ENCODE results near the gene ZNF750. TPM values are rescaled to one million over a fixed set of nuclear protein-coding genes. Genes with fewer than 3 reads are reported as not detected.
A peak's percentile ranks its signal among the peaks of the same experiment; 100 is the strongest.

ZNF750 gene
- polyA plus RNA-seq, 3 donors, result not detected

DNA sequence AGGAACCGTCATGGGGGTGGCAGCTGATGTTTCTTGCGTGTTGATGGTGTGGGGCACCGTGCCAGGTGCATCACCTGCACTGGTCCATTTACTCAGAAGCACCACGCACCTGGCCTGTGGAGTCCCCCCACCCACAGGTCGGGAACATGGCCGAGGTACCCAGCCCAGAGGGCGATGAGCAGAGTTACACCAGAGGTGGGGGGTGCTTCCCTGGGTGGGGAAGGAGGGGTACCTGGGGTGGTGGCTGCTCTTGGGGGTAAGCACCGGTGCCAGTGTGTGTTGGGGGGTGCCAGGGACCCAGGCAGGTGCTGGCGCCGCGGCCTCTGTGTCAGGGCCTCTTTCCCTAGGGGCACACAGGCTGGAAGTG, 5.0 kb upstream of the ZNF750 start:
- no peak overlapping the region for H3K4me3 ChIP-seq (replicated peaks in 1 of 3; ENCODE audit: low read depth in 2 of 3, low read length in 3 of 3)
- Mint-ChIP-seq H3K27me3 (ENCODE audit: low read depth in 3 of 3) (peaks cover 0 to 12% (median 5%) of the 10 kb centered on the region in 3 donors), H3K9me3 (peaks cover 0 to 4% (median 0%) of the 10 kb centered on the region in 7 donors), H3K36me3 (peaks cover 11 to 17% of the 10 kb centered on the region in 2 donors), H3K4me3 (no peak overlapping the region), H3K4me1 (peaks cover 12% of the 10 kb centered on the region), H3K27ac (no peak overlapping the region)
- H3K9ac ChIP-seq (ENCODE audit: insufficient read depth, low read length, poor library complexity, severe bottlenecking), result no peak overlapping the region
- intact Hi-C loops (cut with micrococcal nuclease), result no loop called here
- peaks cover 7 to 9% of the 10 kb centered on the region in 2 donors for H3K4me1 ChIP-seq (ENCODE audit: control insufficient read depth in 1 of 2, insufficient read depth in 2 of 2, low read length in 2 of 2)
- H3K36me3 ChIP-seq (replicated peaks in 1 of 2; ENCODE audit: control insufficient read depth in 1 of 2, insufficient read depth in 2 of 2, low read length in 2 of 2), result no peaks in the 10 kb centered on the region
- no peak for DNase-seq
- no peaks in the 10 kb centered on the region for H4K20me1 ChIP-seq (ENCODE audit: insufficient read depth, low read length)
- WGBS (ENCODE audit: insufficient coverage), result 96% methylated on average over 4 of the region's 11 CpGs
- H3K79me2 ChIP-seq (ENCODE audit: insufficient read depth, low read length), result no peaks in the 10 kb centered on the region
- no peak overlapping the region for H3K27ac ChIP-seq (ENCODE audit: low read depth in 1 of 2, low read length in 2 of 2)
- no peak overlapping the region for H3K4me2 ChIP-seq (replicated peaks; ENCODE audit: extremely low read depth, low read length, poor library complexity, severe bottlenecking)
- TF ChIP-seq, protein P1, sequence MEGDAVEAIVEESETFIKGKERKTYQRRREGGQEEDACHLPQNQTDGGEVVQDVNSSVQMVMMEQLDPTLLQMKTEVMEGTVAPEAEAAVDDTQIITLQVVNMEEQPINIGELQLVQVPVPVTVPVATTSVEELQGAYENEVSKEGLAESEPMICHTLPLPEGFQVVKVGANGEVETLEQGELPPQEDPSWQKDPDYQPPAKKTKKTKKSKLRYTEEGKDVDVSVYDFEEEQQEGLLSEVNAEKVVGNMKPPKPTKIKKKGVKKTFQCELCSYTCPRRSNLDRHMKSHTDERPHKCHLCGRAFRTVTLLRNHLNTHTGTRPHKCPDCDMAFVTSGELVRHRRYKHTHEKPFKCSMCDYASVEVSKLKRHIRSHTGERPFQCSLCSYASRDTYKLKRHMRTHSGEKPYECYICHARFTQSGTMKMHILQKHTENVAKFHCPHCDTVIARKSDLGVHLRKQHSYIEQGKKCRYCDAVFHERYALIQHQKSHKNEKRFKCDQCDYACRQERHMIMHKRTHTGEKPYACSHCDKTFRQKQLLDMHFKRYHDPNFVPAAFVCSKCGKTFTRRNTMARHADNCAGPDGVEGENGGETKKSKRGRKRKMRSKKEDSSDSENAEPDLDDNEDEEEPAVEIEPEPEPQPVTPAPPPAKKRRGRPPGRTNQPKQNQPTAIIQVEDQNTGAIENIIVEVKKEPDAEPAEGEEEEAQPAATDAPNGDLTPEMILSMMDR (IDR thresholded peaks at IDR 0.05), result no peak
- no peaks in the 10 kb centered on the region for H3K9me3 ChIP-seq (replicated peaks in 1 of 2; ENCODE audit: control insufficient read depth in 1 of 2, insufficient read depth in 1 of 2, low read length in 2 of 2)
- H2AFZ ChIP-seq (ENCODE audit: insufficient read depth, low read depth, low read length, poor library complexity, severe bottlenecking), result no peak overlapping the region
- no peaks in the 10 kb centered on the region for H3K27me3 ChIP-seq (ENCODE audit: control insufficient read depth in 2 of 2, insufficient read depth in 2 of 2, low read length in 2 of 2)

- WGBS (ENCODE audit: insufficient coverage), result 91% methylated on average over 6 of the region's 7 CpGs
- H2AFZ ChIP-seq (ENCODE audit: insufficient read depth, low read depth, low read length, poor library complexity, severe bottlenecking), result no peak overlapping the region
- H3K9me3 ChIP-seq (replicated peaks in 1 of 2; ENCODE audit: control insufficient read depth in 1 of 2, insufficient read depth in 1 of 2, low read length in 2 of 2), result no peaks in the 10 kb centered on the region
- no peak overlapping the region for H3K27ac ChIP-seq (ENCODE audit: low read depth in 1 of 2, low read length in 2 of 2)
- DNase-seq, result no peak
- no peaks in the 10 kb centered on the region for H4K20me1 ChIP-seq (ENCODE audit: insufficient read depth, low read length)
- no peak overlapping the region for H3K4me3 ChIP-seq (replicated peaks in 1 of 3; ENCODE audit: low read depth in 2 of 3, low read length in 3 of 3)
- intact Hi-C loops (cut with micrococcal nuclease), result no loop called here
- no peak overlapping the region for H3K9ac ChIP-seq (ENCODE audit: insufficient read depth, low read length, poor library complexity, severe bottlenecking)
- Mint-ChIP-seq H3K4me1 (peaks cover 5% of the 10 kb centered on the region), H3K36me3 (peaks cover 11 to 14% of the 10 kb centered on the region in 2 donors), H3K27ac (peak overlapping the region in 1 of 7 donors; percentile 7), H3K27me3 (ENCODE audit: low read depth in 3 of 3) (peaks cover 0 to 10% (median 3%) of the 10 kb centered on the region in 3 donors), H3K4me3 (no peak overlapping the region), H3K9me3 (peaks cover 0 to 4% (median 0%) of the 10 kb centered on the region in 7 donors)
- no peak overlapping the region for H3K4me2 ChIP-seq (replicated peaks; ENCODE audit: extremely low read depth, low read length, poor library complexity, severe bottlenecking)
- H3K36me3 ChIP-seq (replicated peaks in 1 of 2; ENCODE audit: control insufficient read depth in 1 of 2, insufficient read depth in 2 of 2, low read length in 2 of 2), result no peaks in the 10 kb centered on the region
- peaks cover 0 to 3% of the 10 kb centered on the region in 2 donors for H3K4me1 ChIP-seq (ENCODE audit: control insufficient read depth in 1 of 2, insufficient read depth in 2 of 2, low read length in 2 of 2)
- no peaks in the 10 kb centered on the region for H3K79me2 ChIP-seq (ENCODE audit: insufficient read depth, low read length)
- TF ChIP-seq, protein P1 (IDR thresholded peaks at IDR 0.05), result no peak
- no peaks in the 10 kb centered on the region for H3K27me3 ChIP-seq (ENCODE audit: control insufficient read depth in 2 of 2, insufficient read depth in 2 of 2, low read length in 2 of 2)
Measured at GRCh38 chr17:82843904-82844680, 4.3 kb upstream of the ZNF750 start.
